22Rv1 (cell line): Measurements from ENCODE around the gene GLRX3.

Experiments
- CTCF ChIP-seq: fragments of 450-650 bp; IDR thresholded peaks from 2 replicates; pipeline ENCODE4 v1.5.1; 2017; ENCODE audit warnings: mild to moderate bottlenecking
- ZFX ChIP-seq: fragments of 450-650 bp; IDR thresholded peaks from 2 replicates; pipeline ENCODE4 v1.6.1; 2017; ENCODE audit warnings: antibody characterized with exemption, borderline replicate concordance

- TF ChIP-seq CTCF (no peak), ZFX (no peak)
Observed at GRCh38 chr10:130215931-130216231, 79.7 kb downstream of the GLRX3 start.
